ENCODE results near the gene TGFBI.

TGFBI gene

GRCh38 chr5:136000147-136000546, 28.6 kb upstream of the TGFBI start:
- no peak for TF ChIP-seq CTCF (IDR thresholded peaks at IDR 0.05; ENCODE audit: borderline replicate concordance, insufficient read depth, low read depth, low read length)

GRCh38 chr5:136000932-136001331, 27.9 kb upstream of the TGFBI start:
- no peak for TF ChIP-seq CTCF (IDR thresholded peaks at IDR 0.05; ENCODE audit: borderline replicate concordance, insufficient read depth, low read depth, low read length)
- H3K4me3 ChIP-seq (ENCODE audit: low read depth, low read length) = no peak overlapping the region

More at GRCh38 chr5:136000147-136000546, 28.6 kb upstream of the TGFBI start:
- H3K4me3 ChIP-seq (ENCODE audit: low read depth, low read length) = no peak overlapping the region

- no peak overlapping the region for H3K4me3 ChIP-seq (ENCODE audit: low read depth, low read length)
- TF ChIP-seq CTCF (IDR thresholded peaks at IDR 0.05; ENCODE audit: borderline replicate concordance, insufficient read depth, low read depth, low read length) = no peak
These were observed 27.3 kb upstream of the TGFBI start for GRCh38 chr5:136001466-136001981.

GRCh38 chr5:136004436-136004835, 24.4 kb upstream of the TGFBI start:
- no peak overlapping the region for H3K4me3 ChIP-seq (ENCODE audit: low read depth, low read length)
- no peak for TF ChIP-seq CTCF (IDR thresholded peaks at IDR 0.05; ENCODE audit: borderline replicate concordance, insufficient read depth, low read depth, low read length)

GRCh38 chr5:136005476-136005875, 23.3 kb upstream of the TGFBI start:
- no peak for TF ChIP-seq CTCF (IDR thresholded peaks at IDR 0.05; ENCODE audit: borderline replicate concordance, insufficient read depth, low read depth, low read length)
- H3K4me3 ChIP-seq (ENCODE audit: low read depth, low read length) = no peak overlapping the region

- H3K4me3 ChIP-seq (ENCODE audit: low read depth, low read length) = no peak overlapping the region
- TF ChIP-seq CTCF (IDR thresholded peaks at IDR 0.05; ENCODE audit: borderline replicate concordance, insufficient read depth, low read depth, low read length) = no peak
These were observed 22.6 kb upstream of the TGFBI start for GRCh38 chr5:136006164-136006563.

- H3K4me3 ChIP-seq (ENCODE audit: low read depth, low read length) = no peak overlapping the region
- no peak for TF ChIP-seq CTCF (IDR thresholded peaks at IDR 0.05; ENCODE audit: borderline replicate concordance, insufficient read depth, low read depth, low read length)
These were observed 22.0 kb upstream of the TGFBI start for GRCh38 chr5:136006761-136007251.

All from GM12875 (cell line).